AG09319 (cell line): ENCODE data around the gene RNF14.

Experiments used
- DNase-seq: peaks from one replicate; pipeline ENCODE4 v3.0.0-alpha.2; 2010; ENCODE audit warnings: low read depth; ENCODE audit errors: extremely low read depth
- TF ChIP-seq, protein P1 (sequence below): IDR thresholded peaks from 2 replicates; pipeline ENCODE4 v1.5.1; 2011; ENCODE audit warnings: low read depth, mild to moderate bottlenecking, inconsistent platforms, low read length, moderate library complexity

RNF14 gene

DNA sequence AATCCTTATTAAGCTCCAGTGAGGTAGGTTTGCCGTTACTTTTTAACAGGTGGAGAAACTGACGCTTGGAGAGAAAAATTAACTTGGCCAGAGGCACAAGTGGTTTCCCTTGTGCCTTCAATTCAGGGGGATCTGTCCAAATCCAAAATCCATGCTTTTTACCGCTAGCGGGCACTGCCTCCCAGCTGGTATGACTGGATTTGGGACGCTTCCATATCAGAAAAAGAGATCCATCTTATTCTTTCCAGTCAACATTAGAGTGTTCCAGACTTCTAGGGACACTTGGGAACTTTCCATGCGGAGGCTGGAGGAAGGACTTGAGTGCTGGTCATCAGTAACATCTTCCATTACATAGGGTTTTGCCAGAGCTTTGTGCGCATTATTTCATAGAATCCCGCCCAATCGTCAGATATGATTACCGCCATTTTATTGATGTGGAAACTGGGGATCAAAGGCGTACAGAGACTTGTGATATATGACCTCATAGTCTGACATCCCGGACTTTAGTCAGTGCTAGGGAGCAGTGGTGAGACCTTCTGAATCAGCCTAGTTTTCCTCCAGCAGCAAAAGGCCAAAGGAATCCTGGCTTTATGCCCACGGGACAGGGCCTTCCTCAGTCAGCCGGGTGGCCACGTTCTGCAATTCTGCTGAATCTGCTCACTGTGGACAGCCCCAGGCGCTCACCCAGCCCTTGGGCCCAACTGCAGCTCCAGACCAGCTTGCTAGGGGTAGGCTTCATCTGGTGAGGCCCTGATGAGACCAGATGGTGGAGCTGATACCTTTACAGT lies 45.0 kb downstream of the RNF14 start:
- DNase-seq, result no peak
- TF ChIP-seq, protein P1, sequence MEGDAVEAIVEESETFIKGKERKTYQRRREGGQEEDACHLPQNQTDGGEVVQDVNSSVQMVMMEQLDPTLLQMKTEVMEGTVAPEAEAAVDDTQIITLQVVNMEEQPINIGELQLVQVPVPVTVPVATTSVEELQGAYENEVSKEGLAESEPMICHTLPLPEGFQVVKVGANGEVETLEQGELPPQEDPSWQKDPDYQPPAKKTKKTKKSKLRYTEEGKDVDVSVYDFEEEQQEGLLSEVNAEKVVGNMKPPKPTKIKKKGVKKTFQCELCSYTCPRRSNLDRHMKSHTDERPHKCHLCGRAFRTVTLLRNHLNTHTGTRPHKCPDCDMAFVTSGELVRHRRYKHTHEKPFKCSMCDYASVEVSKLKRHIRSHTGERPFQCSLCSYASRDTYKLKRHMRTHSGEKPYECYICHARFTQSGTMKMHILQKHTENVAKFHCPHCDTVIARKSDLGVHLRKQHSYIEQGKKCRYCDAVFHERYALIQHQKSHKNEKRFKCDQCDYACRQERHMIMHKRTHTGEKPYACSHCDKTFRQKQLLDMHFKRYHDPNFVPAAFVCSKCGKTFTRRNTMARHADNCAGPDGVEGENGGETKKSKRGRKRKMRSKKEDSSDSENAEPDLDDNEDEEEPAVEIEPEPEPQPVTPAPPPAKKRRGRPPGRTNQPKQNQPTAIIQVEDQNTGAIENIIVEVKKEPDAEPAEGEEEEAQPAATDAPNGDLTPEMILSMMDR, result no peak; the same call in 1 of the 2 replicates

GRCh38 chr5:142014911-142015584 lies 46.1 kb downstream of the RNF14 start:
- no peak for DNase-seq
- TF ChIP-seq, protein P1, result peak; percentile 40

GRCh38 chr5:142015781-142016533 lies 47.1 kb downstream of the RNF14 start:
- TF ChIP-seq, protein P1, result no peak
- no peak for DNase-seq

GRCh38 chr5:142016556-142016955 lies 47.7 kb downstream of the RNF14 start:
- no peak for DNase-seq
- TF ChIP-seq, protein P1, result no peak

DNA sequence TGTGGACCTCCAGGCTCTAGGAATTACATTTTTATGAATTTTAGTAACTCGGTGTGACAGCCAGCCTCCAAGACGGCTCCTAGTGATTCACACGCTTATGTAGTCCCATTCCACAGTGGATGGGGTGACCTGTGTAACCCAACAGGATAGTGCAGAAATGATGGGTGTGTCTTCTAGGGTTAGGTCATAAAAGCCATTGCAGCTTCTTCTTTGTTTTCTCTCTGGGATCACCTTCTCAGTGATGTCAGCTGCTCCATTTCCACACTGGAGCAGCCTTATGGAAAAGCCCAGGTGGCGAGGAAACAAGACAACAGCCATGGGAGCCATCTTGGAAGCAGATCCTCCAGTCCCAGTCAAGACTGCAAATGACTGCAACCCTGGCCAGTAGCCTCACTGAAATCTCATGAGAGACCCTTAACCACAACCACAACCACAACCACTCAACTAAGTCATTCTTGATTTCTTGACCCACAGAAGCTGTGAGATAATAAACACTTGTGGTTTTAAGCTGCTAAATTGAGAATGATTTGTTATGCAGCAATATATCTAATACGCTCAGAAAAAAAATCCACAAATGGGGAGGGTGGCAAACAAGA lies 49.0 kb downstream of the RNF14 start:
- DNase-seq, result no peak
- TF ChIP-seq, protein P1, result no peak

- no peak for DNase-seq
- TF ChIP-seq, protein P1, result no peak
These were observed 51.3 kb downstream of the RNF14 start for GRCh38 chr5:142020122-142020659.
